NCI-H1436 treated with DMSO at 0.1 percent for 48 hours (cell line): ENCODE results near the gene OR51V1.
"Not testable (repeated sequence)": the region's sequence is repeated elsewhere in the genome, so short reads cannot be mapped to it uniquely, and the experiment has no call there.

Source experiments
- DNase-seq: peaks from one replicate; lab custom pipeline; 2025; lab: John Stamatoyannopoulos, UW

Gene OR51V1, protein sequence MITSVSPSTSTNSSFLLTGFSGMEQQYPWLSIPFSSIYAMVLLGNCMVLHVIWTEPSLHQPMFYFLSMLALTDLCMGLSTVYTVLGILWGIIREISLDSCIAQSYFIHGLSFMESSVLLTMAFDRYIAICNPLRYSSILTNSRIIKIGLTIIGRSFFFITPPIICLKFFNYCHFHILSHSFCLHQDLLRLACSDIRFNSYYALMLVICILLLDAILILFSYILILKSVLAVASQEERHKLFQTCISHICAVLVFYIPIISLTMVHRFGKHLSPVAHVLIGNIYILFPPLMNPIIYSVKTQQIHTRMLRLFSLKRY

DNA sequence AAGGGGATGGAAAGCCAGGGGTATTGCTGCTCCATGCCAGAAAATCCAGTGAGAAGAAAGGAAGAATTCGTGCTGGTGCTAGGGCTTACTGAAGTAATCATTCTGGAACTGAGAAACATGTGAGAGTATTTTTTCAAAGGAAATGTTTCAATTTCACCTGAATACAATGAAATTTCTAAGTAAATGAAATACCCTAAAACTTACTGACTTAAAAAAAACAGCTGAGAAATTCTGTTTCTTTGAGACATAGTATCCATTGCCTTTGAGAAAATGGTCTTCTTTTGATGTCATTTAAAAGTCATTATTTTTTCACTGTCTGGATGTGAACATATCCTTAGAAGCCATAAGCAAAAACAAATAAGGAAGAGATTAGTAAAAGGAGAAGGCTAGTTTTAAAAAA is at the start of gene OR51V1:
Gene OR51V1, minus strand, starts transcription at position 101 of the 400 bp plus-strand sequence. Its CDS starts 0 bp downstream, at position 101.
- DNase-seq = no peak

DNA sequence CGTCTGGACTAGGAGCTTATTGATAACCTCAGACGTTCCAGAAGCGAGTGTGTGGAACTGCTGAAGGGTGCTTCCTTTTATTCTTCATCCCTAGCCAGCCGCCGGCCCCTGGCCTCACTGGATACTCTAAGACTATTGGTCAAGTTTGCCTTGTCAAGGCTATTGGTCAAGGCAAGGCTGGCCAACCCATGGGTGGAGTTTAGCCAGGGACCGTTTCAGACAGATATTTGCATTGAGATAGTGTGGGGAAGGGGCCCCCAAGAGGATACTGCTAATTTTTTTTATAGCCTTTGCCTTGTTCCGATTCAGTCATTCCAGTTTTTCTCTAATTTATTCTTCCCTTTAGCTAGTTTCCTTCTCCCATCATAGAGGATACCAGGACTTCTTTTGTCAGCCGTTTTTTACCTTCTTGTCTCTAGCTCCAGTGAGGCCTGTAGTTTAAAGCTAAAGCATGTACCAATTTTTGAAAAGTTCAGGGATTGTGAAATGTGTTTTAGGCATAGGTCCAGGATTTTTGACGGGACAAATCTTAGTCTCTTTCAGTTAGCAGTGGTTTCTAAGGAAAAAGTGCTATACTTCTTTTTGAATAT is 49.4 kb upstream of the OR51V1 start, which contains the start of gene HBG1:
Gene HBG1, minus strand, starts transcription at position 51 of the 590 bp plus-strand sequence. CDS start 53 bp downstream, outside the sequence.
- DNase-seq = not testable (repeated sequence)

DNA sequence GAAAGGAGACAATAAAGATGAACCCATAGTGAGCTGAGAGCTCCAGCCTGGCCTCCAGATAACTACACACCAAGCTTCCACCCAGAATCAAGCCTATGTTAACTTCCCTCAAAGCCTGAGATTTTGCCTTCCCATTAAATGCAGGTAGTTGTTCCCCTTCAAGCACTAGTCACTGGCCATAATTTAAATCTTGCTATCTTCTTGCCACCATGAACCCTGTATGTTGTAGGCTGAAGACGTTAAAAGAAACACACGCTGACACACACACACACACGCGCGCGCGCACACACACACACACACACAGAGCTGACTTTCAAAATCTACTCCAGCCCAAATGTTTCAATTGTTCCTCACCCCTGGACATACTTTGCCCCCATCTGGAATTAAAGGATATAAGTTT is 48.0 kb upstream of the OR51V1 start:
- DNase-seq = not testable (repeated sequence)

DNA sequence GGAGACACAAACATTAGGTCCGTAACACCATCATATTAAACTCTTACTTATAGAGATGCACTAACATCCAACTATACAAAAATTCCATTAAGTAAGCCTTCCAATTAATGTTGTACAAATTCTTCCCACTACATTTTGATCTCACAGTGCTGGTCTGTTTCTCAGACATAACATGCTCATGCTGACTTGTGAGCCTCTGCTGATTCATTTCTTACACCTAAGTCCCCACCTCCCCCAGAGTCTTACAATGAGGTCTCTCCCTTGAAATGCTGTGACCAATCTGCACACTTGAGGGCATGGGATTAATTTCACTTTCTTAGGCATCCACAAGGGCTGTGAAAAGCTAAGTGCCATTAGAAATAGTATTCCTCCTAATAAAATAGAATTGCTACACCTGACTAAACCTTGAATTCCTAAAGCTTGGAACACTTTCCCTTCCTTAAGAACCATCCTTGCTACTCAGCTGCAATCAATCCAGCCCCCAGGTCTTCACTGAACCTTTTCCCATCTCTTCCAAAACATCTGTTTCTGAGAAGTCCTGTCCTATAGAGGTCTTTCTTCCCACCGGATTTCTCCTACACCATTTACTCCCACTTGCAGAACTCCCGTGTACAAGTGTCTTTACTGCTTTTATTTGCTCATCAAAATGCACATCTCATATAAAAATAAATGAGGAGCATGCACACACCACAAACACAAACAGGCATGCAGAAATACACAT is 47.1 kb upstream of the OR51V1 start:
- no peak for DNase-seq

DNA sequence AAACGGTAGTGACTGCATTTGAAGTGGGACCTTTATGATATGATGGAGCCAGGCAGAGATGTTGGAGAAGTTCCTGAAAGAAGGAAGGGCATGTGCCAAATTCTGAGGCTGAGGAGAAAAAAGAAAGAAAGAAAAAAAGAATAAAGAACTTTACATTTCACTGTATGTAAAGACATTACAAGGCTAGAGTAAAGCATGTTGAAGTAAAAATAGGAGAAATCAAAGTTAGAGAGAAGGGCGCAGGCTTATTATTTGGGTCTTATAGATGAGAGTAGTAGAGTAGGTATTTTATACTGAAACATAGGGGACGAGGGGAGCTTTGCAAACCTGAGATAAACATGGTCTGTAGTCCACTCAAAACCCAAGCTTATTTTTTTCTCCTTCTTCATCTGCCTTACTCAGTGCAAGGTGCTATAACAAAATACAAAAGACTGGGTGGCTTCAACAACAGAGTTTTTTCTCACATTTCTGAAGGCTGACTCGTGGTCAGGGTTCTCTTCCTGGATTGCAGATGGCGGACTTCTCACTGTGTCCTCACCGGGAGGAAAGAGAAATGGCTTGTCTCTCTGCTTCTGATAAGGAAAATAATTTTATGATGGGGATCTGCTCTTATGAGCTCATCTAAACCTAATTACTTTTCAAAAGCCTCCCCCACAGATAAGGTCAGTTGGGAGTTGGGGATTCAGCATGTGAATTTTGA is 46.4 kb upstream of the OR51V1 start:
- DNase-seq = no peak

DNA sequence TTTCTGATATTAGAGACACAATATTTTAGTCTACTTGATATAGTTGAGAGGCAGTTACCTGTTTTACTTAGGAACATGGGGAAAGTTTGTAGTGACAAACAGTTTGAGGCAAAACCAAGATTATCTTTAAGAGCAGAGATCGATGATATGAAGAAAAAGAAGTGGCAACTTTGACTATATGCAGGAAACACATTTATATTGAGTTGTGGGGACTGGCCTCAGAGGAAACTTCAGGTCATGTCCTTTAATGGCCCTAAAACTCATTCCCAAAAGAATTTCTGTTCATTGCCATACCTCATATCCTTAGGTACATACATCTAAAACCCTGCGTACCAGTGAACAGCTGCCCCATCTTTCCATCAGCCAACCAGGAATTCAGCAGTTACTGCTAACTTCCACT is 44.7 kb upstream of the OR51V1 start:
- DNase-seq = no peak

DNA sequence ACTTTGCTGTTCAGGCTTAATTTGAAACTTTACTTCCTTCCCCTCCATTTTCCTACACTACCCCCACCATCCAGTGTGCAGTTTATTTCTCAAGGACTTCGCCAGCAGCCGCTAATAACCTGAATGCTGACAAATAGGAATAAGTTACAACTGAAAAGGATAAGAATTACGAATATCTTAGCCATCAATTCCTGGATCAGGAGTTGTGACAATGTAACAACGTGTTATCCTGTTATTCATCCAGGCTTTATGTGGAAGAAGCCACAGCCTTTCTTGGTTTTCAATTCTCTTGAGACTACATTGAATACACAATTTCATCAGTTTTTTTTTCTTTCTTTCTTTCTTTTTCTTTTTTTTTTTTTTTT is 43.3 kb upstream of the OR51V1 start:
- DNase-seq = no peak

DNA sequence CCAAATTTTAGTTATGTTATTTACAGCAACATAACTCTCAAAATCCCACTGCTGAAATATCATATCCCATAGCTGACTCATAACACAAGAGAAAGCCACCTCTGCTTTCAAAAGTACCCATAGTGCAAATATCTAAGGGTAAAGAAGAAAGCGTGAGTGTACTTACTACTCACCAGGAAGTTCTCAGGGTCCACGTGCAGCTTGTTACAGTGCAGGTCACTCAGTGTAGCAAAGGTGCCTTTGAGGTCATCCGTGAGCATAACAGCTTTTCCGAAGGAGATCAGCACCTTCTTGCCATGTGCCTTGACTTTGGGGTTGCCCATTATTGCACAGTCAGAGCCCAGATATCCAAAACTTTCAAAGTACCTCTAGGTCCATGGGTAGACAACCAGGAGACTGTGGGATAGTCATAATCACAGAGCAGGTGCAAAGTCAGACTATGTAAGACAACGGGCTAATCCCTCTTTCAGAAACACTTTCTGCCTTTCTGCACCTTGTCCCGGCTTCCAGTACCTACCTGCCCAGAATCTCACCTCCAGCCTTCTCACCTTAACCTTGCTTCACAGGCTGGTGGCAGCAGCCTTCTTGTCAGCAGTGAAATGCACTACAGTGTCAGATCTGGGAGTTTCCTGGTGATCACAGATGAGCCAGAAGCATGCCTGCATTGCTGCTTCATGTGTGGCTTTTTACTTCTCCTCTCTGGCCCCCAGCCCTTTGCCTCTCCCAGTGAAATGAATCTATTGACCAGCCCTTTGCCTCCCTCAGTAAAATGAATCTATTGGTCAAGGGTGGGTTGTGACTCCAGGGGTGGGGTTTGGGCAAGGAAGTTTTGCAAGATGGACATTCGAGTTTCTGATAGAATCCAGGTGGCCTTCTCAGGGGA is 42.7 kb upstream of the OR51V1 start:
- DNase-seq = no peak

DNA sequence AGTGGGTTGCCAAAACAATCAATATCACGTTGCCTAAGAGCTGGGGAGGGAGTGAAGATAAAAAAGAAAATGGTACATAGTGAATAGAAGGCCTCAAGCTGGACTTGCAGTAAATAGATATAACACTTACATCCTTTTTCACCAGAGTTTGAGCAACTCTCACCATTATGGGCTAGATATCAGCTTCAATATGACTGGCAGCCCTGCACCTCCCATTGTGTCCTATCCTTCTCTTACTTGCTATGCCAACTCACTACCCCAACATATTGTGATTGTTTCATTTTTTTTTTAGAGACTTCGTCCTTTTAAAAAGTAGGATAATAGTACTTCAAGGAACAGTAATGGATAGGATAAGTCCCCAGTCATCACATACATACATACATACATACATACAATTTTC is 41.7 kb upstream of the OR51V1 start:
- DNase-seq = no peak

DNA sequence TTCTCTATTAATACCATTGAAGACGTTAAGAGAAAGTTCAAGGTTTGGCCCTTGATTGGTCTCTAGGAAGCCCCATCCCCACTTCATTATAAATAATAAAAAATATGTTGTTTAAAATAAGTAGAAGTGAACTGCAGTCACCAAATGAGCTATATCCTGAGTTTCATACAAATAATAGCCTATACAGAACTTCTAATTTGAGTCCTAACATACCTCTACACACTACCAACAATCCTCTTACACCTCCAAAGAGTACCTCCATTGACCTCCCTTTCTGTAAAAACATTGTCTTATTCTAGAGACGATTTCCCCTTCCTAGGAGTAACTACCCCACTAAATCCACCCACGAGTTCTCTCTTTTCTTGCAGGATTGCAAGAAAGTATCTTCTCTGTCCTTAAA is 41.0 kb upstream of the OR51V1 start:
- no peak for DNase-seq

DNA sequence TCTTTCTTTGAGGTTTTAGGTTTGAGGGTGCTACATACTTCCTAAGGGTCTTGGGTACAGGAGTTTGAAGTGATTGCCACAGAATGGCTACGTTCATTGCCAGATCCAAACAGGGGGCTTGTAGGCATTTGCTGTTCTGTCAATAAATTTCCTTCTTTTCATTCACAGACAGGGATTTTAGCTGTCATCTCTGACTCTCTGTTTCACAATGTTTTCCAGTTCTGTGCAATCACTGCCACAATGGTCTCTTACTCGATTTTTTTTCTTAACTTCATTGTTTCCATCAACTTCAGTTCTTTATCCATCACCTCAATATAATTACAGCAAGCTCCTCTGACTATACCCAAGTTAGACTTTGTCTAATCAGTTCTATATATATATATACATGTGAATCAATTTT is 40.0 kb upstream of the OR51V1 start:
- DNase-seq = no peak

DNA sequence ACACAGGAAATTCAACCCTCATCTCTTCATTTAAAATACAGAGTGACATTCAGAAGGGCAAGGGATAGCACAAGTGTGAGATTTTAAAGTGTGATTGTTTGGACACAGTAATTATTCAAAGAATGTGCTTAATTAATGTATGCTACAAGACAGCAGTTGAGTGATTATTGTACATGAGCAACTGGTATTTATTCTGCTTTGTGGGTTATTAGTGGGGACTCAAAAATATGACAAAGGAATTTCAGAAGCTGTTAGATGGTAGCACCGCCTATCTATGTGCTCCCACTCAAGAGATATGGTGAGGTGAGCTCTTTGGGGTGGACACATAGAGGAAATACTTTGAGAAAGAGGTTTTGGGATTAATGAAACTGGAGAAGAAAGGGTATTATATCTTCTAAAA is 39.6 kb upstream of the OR51V1 start:
- no peak for DNase-seq

DNA sequence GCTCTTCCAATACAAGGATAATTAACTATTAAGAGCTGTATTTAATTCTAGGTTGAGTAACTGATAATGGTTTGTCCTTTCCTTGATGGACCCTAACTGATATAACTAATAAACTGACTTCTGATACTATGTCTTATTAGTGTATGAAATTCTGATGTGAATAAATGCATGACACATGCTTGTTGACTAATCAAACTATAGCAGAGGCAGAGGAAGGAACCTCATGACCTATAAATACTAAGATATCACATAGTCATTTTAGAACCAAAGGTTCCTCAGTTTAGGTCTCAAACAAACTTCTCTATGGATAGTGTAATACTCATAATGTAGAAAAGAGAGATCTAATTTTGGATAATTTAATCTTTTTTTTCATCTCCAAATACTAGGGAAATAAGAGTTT is 38.6 kb upstream of the OR51V1 start:
- no peak for DNase-seq

DNA sequence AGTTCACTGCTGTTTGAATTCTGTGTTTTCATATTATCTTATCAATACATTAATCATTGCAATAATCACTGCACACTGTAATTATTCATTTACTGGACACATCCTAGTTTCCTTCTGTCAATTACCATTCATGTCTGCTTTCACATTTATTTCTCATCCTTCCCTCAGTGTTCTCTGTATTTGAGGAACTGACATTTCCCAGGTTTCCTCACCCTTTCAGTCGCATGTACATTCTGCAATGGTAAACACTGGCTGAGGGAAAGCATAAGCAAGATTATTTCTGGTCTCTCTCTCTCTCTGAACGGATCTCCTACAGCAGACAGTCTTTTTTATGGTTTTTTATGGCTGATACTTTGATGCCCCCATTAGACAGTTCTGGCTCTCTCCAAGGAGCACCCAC is 38.0 kb upstream of the OR51V1 start:
- DNase-seq = no peak

DNA sequence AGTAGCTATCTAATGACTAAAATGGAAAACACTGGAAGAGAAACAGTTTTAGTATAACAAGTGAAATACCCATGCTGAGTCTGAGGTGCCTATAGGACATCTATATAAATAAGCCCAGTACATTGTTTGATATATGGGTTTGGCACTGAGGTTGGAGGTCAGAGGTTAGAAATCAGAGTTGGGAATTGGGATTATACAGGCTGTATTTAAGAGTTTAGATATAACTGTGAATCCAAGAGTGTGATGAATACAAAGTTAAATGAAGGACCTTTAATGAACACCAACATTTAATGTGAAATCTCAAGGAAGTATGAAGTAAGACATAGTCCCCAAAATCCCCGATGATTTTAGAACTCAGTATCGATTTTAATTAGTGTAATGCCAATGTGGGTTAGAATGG is 36.9 kb upstream of the OR51V1 start:
- DNase-seq = no peak

DNA sequence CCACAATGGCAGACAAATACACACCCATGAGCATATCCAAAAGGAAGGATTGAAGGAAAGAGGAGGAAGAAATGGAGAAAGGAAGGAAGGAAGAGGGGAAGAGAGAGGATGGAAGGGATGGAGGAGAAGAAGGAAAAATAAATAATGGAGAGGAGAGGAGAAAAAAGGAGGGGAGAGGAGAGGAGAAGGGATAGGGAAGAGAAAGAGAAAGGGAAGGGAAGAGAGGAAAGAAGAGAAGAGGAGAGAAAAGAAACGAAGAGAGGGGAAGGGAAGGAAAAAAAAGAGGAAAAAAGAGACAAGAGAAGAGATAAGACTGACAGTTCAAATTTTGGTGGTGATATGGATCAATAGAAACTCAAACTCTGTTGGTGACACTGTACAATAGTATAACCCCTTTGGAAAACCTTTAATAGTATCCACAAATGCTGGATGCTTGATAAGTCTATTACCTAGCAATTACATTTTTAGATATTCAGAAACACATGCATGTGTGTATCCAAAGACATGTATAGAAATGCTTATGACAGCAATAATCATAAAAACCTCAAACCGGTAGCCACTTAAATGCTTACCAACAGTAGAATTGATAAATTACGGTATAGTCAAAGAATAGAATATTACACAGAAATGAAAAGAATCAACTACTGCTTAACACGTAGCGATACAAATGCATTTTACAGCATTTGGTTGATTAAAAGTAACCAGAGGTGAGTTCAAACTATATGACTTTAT is 35.0 kb upstream of the OR51V1 start:
- DNase-seq = no peak

DNA sequence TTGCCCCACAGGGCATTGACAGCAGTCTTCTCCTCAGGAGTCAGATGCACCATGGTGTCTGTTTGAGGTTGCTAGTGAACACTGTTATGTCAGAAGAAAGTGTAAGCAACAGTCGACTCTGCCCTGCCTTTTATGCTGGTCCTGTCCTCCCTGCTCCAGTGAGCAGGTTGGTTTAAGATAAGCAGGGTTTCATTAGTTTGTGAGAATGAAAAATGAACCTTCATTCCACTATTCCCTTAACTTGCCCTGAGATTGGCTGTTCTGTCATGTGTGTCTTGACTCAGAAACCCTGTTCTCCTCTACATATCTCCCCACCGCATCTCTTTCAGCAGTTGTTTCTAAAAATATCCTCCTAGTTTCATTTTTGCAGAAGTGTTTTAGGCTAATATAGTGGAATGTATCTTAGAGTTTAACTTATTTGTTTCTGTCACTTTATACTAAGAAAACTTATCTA is 33.9 kb upstream of the OR51V1 start, which contains the start of gene HBD:
Gene HBD, minus strand, starts transcription at position 103 of the 454 bp plus-strand sequence. Its CDS starts 50 bp downstream, at position 53.
- DNase-seq = no peak

DNA sequence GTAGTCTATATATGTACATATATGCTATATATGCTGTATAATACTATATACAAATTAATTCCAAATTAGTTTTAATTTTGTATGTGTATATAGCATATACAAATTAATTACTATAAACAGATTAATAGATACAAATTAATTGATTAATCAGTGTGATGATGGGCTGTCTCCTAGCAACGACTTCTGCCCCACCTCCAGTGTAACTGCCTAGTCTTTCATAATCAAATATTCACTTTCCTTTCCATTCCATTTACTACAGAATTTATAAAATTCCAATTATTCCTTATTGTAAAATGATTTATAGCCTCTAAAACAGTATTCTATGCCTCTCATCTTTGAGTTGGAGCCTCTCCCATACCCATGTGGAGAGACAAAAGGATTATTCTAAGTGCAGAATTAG is 32.8 kb upstream of the OR51V1 start:
- no peak for DNase-seq

DNA sequence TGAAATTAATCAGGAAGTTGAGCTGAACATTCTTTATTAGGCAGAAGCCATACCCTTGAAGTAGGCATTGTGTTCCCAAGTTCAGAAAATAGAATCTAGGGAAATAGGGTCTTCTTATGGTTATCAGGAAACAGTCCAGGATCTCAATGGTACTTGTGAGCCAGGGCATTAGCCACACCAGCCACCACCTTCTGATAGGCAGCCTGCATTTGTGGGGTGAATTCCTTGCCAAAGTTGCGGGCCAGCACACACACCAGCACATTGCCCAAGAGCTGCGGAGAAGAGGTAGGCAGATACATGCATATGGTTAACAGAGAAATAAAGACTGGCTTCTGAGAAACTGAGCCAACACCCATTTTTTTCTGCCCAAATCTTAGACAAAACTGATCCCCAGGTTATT is 32.3 kb upstream of the OR51V1 start:
- no peak for DNase-seq

DNA sequence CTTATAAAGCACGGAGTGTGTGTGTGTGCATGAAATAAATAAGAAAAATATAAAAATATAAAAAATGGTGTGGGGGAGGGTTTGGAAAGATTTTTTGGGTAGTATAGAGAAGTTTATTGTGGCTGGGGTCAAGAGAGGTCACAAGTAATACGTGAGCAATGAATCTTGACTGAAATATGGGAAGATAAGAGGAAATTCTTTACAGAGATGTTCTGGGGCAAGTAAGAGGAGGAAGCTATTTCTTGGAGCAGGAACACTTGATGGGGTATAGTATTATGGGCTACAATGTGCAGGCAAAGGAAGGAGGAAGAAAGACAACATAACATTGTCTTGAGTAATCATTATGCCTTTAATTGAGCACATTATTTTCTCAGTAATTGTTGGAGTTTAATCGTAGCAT is 31.7 kb upstream of the OR51V1 start:
- DNase-seq = no peak

DNA sequence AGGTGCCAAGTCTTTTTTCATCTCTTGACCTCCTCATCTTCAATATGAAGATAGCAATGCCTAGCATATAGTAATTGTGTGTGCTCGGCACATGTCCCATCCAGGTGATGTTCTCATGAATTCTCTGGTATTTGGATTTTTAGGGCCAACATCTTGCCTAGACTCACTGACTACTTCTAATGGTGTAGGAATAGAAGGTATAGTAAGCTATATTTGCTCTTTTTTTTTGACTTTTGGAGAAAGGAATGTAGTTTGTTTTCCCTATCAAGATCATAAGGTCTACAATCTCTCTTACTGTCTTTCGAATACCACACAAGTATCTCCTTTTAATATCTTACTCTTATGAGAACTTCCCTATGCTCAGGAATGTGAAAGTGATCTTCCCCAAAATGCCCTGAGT is 30.6 kb upstream of the OR51V1 start:
- DNase-seq = no peak
